Activated T-helper 1 cell treated with anti-CD3 and anti-CD28 coated beads, Interleukin-12 subunit alpha, Interleukin-12 subunit beta, Interleukin-2, Interleukin-4 antibody, amounts not matched to agents 30 ng/mL and 10 ng/mL and 1 ng/mL, durations not matched to agents 14 hours and 24 hours and 36 hours (primary cell): ENCODE results near the gene OGFRL1. TPM values are rescaled to one million over a fixed set of nuclear protein-coding genes. Genes with fewer than 3 reads are reported as not detected.

Source experiments
- DNase-seq: peaks from one replicate; pipeline ENCODE4 v3.0.0; 2021; ENCODE audit warnings: low spot score
- H3K27ac Mint-ChIP-seq: one replicate; pipeline ENCODE4 v1.8.0; 2021; ENCODE audit warnings: mild to moderate bottlenecking, mixed read lengths
- H3K27me3 Mint-ChIP-seq: one replicate; pipeline ENCODE4 v1.8.0; 2022; ENCODE audit warnings: mild to moderate bottlenecking, moderate library complexity, mixed read lengths; ENCODE audit not compliant: insufficient read depth
- H3K36me3 Mint-ChIP-seq: one replicate; pipeline ENCODE4 v1.8.0; 2021; ENCODE audit warnings: low read depth, mixed read lengths
- H3K4me1 Mint-ChIP-seq: one replicate; pipeline ENCODE4 v1.8.0; 2021; ENCODE audit warnings: low read depth, mixed read lengths
- H3K4me3 Mint-ChIP-seq: one replicate; pipeline ENCODE4 v1.8.0; 2021; ENCODE audit warnings: mild to moderate bottlenecking, moderate library complexity, mixed read lengths
- H3K9me3 Mint-ChIP-seq: one replicate; pipeline ENCODE4 v1.8.0; 2021; ENCODE audit warnings: mixed read lengths
- intact Hi-C: fragments of 100-400 bp; cut with micrococcal nuclease; formaldehyde crosslinking; loops from one replicate; pipeline ENCODE4 v1.15.1; 2024
- total RNA-seq: library from RNA; stranded (reverse); gene quantifications from 2 replicates; pipeline ENCODE4 v1.2.3, GENCODE V29; 2022

Gene OGFRL1
- total RNA-seq, 1 donor from 2014 or later, result 4.8 TPM

- intact Hi-C loops, result loop anchor here (5.0 kb wide), 1 partner anchor 1124 kb away; no protein-coding TSS in a partner anchor
- H3K9me3 Mint-ChIP-seq, result no peaks in the 10 kb centered on the region
- H3K27ac Mint-ChIP-seq, result no peak overlapping the region
- H3K4me1 Mint-ChIP-seq, result no peaks in the 10 kb centered on the region
- no peaks in the 10 kb centered on the region for H3K36me3 Mint-ChIP-seq
- DNase-seq, result no peak
- no peak overlapping the region for H3K4me3 Mint-ChIP-seq
- peaks cover 1% of the 10 kb centered on the region for H3K27me3 Mint-ChIP-seq
Measured at GRCh38 chr6:71346334-71346694, 57.7 kb downstream of the OGFRL1 start.

DNA sequence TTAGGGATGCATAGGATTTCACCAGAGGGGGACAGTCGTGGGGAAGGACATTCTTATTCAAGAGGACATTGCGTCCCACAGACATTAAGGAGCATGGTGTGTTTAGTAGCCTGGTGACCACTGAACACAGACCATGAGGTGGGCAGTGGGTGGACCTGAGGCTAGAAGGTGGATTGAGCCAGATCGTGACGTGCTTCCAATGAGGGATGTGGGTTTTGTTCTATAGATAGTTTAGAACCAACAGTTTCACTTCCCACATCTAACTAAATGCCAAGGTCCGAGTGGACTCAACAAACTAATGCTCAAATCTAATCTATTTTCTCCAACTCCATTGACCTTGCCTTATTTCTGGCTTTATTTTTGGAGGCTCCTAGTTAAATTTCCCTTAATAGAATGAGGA is 58.5 kb downstream of the OGFRL1 start:
- H3K27me3 Mint-ChIP-seq, result peaks cover 1% of the 10 kb centered on the region
- no peaks in the 10 kb centered on the region for H3K36me3 Mint-ChIP-seq
- intact Hi-C loops, result loop anchor here (5.0 kb wide), 1 partner anchor 1125 kb away; no protein-coding TSS in a partner anchor
- no peaks in the 10 kb centered on the region for H3K4me1 Mint-ChIP-seq
- H3K4me3 Mint-ChIP-seq, result no peak overlapping the region
- H3K27ac Mint-ChIP-seq, result no peak overlapping the region
- no peak for DNase-seq
- no peaks in the 10 kb centered on the region for H3K9me3 Mint-ChIP-seq

GRCh38 chr6:71349395-71349794 is 60.8 kb downstream of the OGFRL1 start:
- Mint-ChIP-seq H3K36me3 (no peaks in the 10 kb centered on the region), H3K4me1 (no peaks in the 10 kb centered on the region), H3K27ac (no peak overlapping the region), H3K27me3 (peaks cover 2% of the 10 kb centered on the region), H3K9me3 (no peaks in the 10 kb centered on the region), H3K4me3 (no peak overlapping the region)
- intact Hi-C loops, result loop anchor here (1.0 to 5.0 kb wide), 2 partner anchors 158 to 1127 kb away; no protein-coding TSS in a partner anchor
- DNase-seq, result no peak

GRCh38 chr6:71349976-71350615 is 61.5 kb downstream of the OGFRL1 start:
- intact Hi-C loops, result loop anchor here (1.0 to 5.0 kb wide), 2 partner anchors 159 to 1128 kb away; no protein-coding TSS in a partner anchor
- H3K27me3 Mint-ChIP-seq, result peaks cover 3% of the 10 kb centered on the region
- H3K4me1 Mint-ChIP-seq, result no peaks in the 10 kb centered on the region
- H3K36me3 Mint-ChIP-seq, result no peaks in the 10 kb centered on the region
- no peak for DNase-seq
- H3K9me3 Mint-ChIP-seq, result no peaks in the 10 kb centered on the region
- no peak overlapping the region for H3K4me3 Mint-ChIP-seq
- H3K27ac Mint-ChIP-seq, result no peak overlapping the region

GRCh38 chr6:71351190-71351589 is 62.6 kb downstream of the OGFRL1 start:
- intact Hi-C loops, result no loop called here
- Mint-ChIP-seq H3K4me3 (no peak overlapping the region), H3K36me3 (no peaks in the 10 kb centered on the region), H3K27me3 (peaks cover 3% of the 10 kb centered on the region), H3K9me3 (no peaks in the 10 kb centered on the region), H3K4me1 (no peaks in the 10 kb centered on the region), H3K27ac (no peak overlapping the region)
- DNase-seq, result no peak
